HEK293 (cell line): ENCODE data around the gene SYNE1.

Experiments
- EGR2 ChIP-seq: fragments of 450-650 bp; formaldehyde crosslinking; IDR thresholded peaks from 2 replicates; pipeline ENCODE4 v1.5.1; 2016; ENCODE audit warnings: low read depth, missing biosample characterization, missing genetic modification characterization
- GLIS2 ChIP-seq: fragments of 450-650 bp; formaldehyde crosslinking; IDR thresholded peaks from 2 replicates; pipeline ENCODE4 v1.5.1; 2016; ENCODE audit warnings: missing biosample characterization, missing genetic modification characterization
- KLF10 ChIP-seq: fragments of 450-650 bp; IDR thresholded peaks from 2 replicates; pipeline ENCODE4 v1.5.1; 2018; ENCODE audit warnings: missing biosample characterization, mild to moderate bottlenecking, missing genetic modification characterization
- PRDM10 ChIP-seq: fragments of 450-650 bp; formaldehyde crosslinking; IDR thresholded peaks from 2 replicates; pipeline ENCODE4 v1.5.1; 2016; ENCODE audit warnings: missing biosample characterization, missing genetic modification characterization
- SP3 ChIP-seq: fragments of 450-650 bp; formaldehyde crosslinking; IDR thresholded peaks from 2 replicates; pipeline ENCODE4 v1.5.1; 2016; ENCODE audit warnings: missing biosample characterization, missing genetic modification characterization
- TSHZ1 ChIP-seq: fragments of 450-650 bp; formaldehyde crosslinking; IDR thresholded peaks from 2 replicates; pipeline ENCODE4 v1.5.1; 2016; ENCODE audit warnings: missing biosample characterization, missing genetic modification characterization, borderline replicate concordance
- ZBTB10 ChIP-seq: fragments of 450-650 bp; formaldehyde crosslinking; IDR thresholded peaks from 2 replicates; pipeline ENCODE4 v1.5.1; 2016; ENCODE audit warnings: missing biosample characterization, missing genetic modification characterization
- ZBTB11 ChIP-seq: fragments of 450-650 bp; formaldehyde crosslinking; conservative IDR thresholded peaks from 2 replicates; pipeline ENCODE4 v1.5.1; 2016; ENCODE audit warnings: low read depth, missing biosample characterization, missing genetic modification characterization
- ZBTB17 ChIP-seq: fragments of 450-650 bp; formaldehyde crosslinking; IDR thresholded peaks from 2 replicates; pipeline ENCODE4 v1.5.1; 2016; ENCODE audit warnings: missing biosample characterization, missing genetic modification characterization
- ZBTB26 ChIP-seq: fragments of 450-650 bp; formaldehyde crosslinking; optimal IDR thresholded peaks from 2 replicates; pipeline ENCODE3; 2016; ENCODE audit warnings: missing biosample characterization, mild to moderate bottlenecking, missing genetic modification characterization
- ZBTB48 ChIP-seq: fragments of 450-650 bp; formaldehyde crosslinking; IDR thresholded peaks from 2 replicates; pipeline ENCODE4 v1.5.1; 2016; ENCODE audit warnings: missing biosample characterization, missing genetic modification characterization
- ZBTB8A ChIP-seq: fragments of 450-650 bp; formaldehyde crosslinking; IDR thresholded peaks from 2 replicates; pipeline ENCODE4 v1.5.1; 2016; ENCODE audit warnings: missing biosample characterization, missing genetic modification characterization
- ZNF223 ChIP-seq: fragments of 450-650 bp; formaldehyde crosslinking; IDR thresholded peaks from 2 replicates; pipeline ENCODE4 v1.5.1; 2016; ENCODE audit warnings: missing biosample characterization, missing genetic modification characterization
- ZNF24 ChIP-seq: fragments of 450-650 bp; formaldehyde crosslinking; IDR thresholded peaks from 2 replicates; pipeline ENCODE4 v1.5.1; 2016; ENCODE audit warnings: missing biosample characterization, missing genetic modification characterization
- ZNF274 ChIP-seq, 2 experiments: fragments of 200-500 bp in 1 of 2; fragments of 450-650 bp in 1 of 2; sonication (Bioruptor generic) in 1 of 2; formaldehyde crosslinking in 1 of 2; IDR thresholded peaks; 2 replicates each; pipeline versions ENCODE4 v1.5.1 to v1.6.1; 2014 to 2016; ENCODE audit warnings: borderline replicate concordance in 1 of 2, inconsistent platforms in 1 of 2, low read length in 1 of 2, missing biosample characterization in 1 of 2, missing genetic modification characterization in 1 of 2
- ZNF362 ChIP-seq: fragments of 450-650 bp; formaldehyde crosslinking; IDR thresholded peaks from 2 replicates; pipeline ENCODE4 v1.5.1; 2016; ENCODE audit warnings: missing biosample characterization, missing genetic modification characterization
- ZNF366 ChIP-seq: fragments of 450-650 bp; formaldehyde crosslinking; conservative IDR thresholded peaks from 2 replicates; pipeline ENCODE4 v1.5.1; 2016; ENCODE audit warnings: missing biosample characterization, missing genetic modification characterization
- ZNF549 ChIP-seq: fragments of 450-650 bp; IDR thresholded peaks from 2 replicates; pipeline ENCODE4 v1.5.1; 2018; ENCODE audit warnings: missing biosample characterization, missing genetic modification characterization, mild to moderate bottlenecking, inconsistent platforms, moderate library complexity
- ZNF610 ChIP-seq: fragments of 450-650 bp; formaldehyde crosslinking; IDR thresholded peaks from 2 replicates; pipeline ENCODE4 v1.5.1; 2016; ENCODE audit warnings: missing biosample characterization, missing genetic modification characterization, borderline replicate concordance

Gene SYNE1

GRCh38 chr6:152301765-152302568 lies 335.2 kb downstream of the SYNE1 start (continued):
- TF ChIP-seq TSHZ1 (tag by site-specific recombination) (0 out of 2 replicates have a peak, but pooled peaks have one; percentile 40), ZBTB26 (peak; percentile 99), ZNF24 (tag by site-specific recombination) (0 out of 2 replicates have a peak, but pooled peaks have one; percentile 27), ZBTB17 (tag by site-specific recombination) (peak; percentile 95), ZNF274 (IDR thresholded peaks at IDR 0.05; ENCODE audit: low read length) (no peak), ZNF274 (tag by site-specific recombination; IDR thresholded peaks at IDR 0.05; ENCODE audit: borderline replicate concordance) (no peak), ZBTB10 (tag by site-specific recombination) (peak; percentile 61), KLF10 (tag by site-specific recombination) (no peak), ZBTB48 (tag by site-specific recombination) (peak; percentile 59), GLIS2 (tag by site-specific recombination) (peak; percentile 77), ZNF610 (tag by site-specific recombination) (0 out of 2 replicates have a peak, but pooled peaks have one; percentile 46), ZNF366 (peak; percentile 62), ZNF362 (peak; percentile 93), SP3 (tag by site-specific recombination) (peak; percentile 64), EGR2 (tag by site-specific recombination) (peak; percentile 43; the same call in 1 of the 2 replicates), ZBTB11 (tag by site-specific recombination) (peak; percentile 45; the same call in 1 of the 2 replicates), ZNF549 (no peak), ZBTB8A (0 out of 2 replicates have a peak, but pooled peaks have one; percentile 29), ZNF223 (peak; percentile 84; the same call in 1 of the 2 replicates), PRDM10 (peak; percentile 98)
